ENCODE measurements around the gene HEG1.
A peak's percentile ranks its signal among the peaks of the same experiment; 100 is the strongest.

The HEG1 gene

DNA sequence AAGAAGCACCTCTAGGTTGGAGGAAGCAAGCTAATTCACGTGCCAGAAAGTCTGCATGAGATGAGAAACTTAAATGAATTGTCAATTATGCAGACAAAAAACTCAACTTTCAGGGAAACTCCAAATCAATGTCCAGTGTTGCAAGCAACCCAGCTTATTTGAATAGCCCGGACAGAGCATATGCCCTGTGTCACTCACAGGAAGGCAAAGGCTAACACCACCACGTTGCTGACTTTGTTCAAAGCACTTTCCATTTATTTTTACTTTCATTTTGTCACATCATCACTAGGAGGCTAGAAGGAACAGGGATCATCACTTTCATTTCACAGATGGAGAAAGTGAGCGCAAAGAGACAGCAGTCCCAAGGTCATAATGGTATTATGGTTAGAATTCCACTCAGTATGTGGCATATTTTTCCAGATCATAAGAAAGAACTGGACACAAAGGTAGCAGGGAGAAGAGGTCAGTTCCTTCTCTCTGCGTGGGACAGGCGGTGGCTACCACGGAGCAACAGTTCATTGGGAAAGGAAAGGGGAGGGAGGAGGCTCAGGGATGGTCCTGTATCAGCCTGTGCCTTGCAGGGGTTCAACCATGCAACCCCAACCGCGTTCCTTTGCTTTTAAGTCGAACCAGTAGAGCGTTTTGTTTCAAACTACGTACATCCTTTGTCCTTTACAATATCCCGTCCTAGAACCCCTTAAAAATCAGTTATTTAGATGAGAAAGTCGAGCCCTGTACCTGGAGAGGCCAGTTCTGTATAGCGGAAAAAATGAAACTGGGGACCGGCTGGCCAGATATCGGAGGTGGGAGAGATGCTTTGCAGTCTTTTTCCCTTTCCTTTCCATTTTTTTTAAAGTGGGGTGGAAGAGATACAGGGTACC is 1.1 kb downstream of the HEG1 start:
- DNase-seq (ENCODE audit: insufficient read length, low spot score) = no peak
- FAIRE-seq = no peak
- TF ChIP-seq, protein P1, sequence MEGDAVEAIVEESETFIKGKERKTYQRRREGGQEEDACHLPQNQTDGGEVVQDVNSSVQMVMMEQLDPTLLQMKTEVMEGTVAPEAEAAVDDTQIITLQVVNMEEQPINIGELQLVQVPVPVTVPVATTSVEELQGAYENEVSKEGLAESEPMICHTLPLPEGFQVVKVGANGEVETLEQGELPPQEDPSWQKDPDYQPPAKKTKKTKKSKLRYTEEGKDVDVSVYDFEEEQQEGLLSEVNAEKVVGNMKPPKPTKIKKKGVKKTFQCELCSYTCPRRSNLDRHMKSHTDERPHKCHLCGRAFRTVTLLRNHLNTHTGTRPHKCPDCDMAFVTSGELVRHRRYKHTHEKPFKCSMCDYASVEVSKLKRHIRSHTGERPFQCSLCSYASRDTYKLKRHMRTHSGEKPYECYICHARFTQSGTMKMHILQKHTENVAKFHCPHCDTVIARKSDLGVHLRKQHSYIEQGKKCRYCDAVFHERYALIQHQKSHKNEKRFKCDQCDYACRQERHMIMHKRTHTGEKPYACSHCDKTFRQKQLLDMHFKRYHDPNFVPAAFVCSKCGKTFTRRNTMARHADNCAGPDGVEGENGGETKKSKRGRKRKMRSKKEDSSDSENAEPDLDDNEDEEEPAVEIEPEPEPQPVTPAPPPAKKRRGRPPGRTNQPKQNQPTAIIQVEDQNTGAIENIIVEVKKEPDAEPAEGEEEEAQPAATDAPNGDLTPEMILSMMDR (IDR thresholded peaks at IDR 0.05; ENCODE audit: insufficient read depth, missing control alignments) = no peak

DNA sequence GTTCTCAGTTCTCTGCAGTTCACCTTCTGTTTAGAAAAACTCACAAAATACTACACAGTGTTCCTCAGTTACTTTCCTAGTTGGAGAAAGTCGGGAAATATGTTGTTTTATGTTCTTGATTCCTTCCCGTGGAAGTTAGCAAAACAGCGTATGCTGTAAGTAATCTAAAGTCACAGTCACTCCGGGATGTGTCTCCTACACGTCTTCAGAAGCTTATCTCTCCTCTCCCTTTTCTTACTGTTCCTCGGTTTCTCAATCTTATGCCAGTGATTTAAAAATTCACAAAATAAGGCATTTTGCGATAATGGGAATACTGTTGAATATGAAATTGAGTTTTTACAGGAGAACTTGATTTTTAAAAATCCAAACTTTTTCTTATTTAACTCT is 1.7 kb downstream of the HEG1 start:
- no peak for FAIRE-seq
- TF ChIP-seq, protein P1 (IDR thresholded peaks at IDR 0.05; ENCODE audit: insufficient read depth, missing control alignments) = no peak
- DNase-seq (ENCODE audit: insufficient read length, low spot score) = no peak

DNA sequence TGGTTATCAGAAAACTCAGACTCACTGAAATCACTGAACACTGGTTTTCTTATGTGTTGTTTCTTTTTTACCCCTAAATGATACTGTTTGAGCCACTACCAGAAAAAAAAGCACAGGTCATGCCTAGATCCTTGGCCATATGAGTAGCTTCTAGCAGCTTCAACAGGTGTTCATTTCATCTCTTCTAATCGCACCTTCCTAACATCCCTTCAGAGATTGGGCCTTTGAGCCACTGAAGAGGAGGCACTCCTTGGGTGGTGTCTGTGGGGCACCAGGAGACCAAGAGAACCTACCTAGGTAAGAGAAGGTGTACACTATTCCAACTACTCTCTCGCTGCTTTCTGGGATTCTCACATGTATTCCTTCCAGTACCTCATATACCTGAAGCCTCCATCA is 2.5 kb downstream of the HEG1 start:
- TF ChIP-seq, protein P1 (IDR thresholded peaks at IDR 0.05; ENCODE audit: insufficient read depth, missing control alignments) = no peak
- FAIRE-seq (no peak), DNase-seq (ENCODE audit: insufficient read length, low spot score) (no peak)

DNA sequence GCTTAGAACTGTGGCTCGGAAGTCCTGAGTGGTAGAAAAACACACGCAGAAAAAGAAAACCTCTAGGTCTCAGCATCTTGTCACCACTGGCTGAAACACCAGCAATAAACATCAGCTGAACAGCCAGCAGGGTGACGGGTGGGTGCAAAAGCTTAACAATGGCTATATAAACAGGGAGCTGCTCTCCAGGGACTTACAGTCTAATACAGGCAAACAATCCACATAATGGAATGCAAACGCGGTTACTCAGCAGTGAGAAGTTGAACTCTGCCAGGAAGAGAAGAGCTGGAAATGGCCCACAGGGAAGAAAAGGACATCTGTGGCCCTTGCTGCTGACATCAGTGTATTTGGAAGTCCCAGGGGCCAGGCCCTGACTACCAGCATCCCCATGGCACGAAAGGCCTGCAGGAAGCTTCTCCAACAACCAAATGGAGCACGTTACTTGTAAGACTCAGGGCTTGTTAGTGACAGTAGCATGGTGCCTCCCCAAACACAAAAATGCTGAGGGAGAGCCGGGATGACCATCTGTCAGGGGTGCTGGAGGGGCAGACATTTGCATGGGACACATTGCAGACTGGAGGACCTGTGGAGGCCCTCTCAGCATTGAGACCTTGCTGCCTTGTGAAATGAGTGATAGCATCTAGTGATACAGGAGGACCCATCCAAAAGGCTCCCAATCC is 3.0 kb downstream of the HEG1 start:
- FAIRE-seq (no peak), DNase-seq (ENCODE audit: insufficient read length, low spot score) (peak; percentile 51)
- TF ChIP-seq, protein P1 (IDR thresholded peaks at IDR 0.05; ENCODE audit: insufficient read depth, missing control alignments) = no peak

DNA sequence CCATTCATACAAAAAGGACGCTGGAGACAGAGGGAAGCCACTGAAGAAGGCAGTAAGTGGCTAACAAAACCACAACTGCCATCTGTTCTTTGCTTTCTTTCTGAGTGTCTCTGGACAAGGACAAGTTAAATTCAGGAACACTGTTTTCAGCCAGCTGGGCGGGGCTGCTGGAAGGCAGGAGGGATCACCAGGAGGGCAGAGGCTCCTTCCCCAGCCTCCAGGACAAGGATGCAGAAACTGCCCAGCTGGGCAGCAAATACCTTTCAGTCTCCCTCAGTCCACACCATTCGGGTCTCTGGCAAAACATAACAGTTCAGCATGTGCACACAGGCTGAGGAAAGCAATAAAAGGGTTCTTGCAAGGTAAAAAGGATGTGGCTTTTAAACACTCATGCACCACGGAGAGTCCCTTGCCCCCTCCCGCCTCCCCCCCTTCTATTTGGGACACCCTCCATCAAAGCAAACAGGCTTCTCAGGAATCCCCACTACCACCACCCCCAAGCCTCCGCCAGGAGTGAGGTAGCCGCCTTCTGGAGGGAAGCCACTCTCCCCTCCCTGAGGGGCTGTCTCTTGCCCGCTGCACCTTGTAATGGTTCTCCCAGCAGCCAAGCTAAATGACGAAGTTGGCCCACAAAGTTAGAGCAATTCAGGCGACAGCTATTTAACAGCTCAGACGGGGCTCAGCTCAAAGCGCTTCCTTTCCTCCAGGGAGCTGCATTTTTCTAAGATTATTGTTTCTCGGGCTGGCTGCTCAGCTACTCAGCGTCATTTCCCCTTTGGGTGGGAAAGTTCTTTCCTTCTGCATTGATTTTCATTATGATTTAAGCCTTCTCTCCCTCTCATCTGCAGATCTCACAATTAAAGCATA is 3.8 kb downstream of the HEG1 start:
- FAIRE-seq (no peak), DNase-seq (ENCODE audit: insufficient read length, low spot score) (no peak)
- TF ChIP-seq, protein P1 (IDR thresholded peaks at IDR 0.05; ENCODE audit: insufficient read depth, missing control alignments) = no peak

DNA sequence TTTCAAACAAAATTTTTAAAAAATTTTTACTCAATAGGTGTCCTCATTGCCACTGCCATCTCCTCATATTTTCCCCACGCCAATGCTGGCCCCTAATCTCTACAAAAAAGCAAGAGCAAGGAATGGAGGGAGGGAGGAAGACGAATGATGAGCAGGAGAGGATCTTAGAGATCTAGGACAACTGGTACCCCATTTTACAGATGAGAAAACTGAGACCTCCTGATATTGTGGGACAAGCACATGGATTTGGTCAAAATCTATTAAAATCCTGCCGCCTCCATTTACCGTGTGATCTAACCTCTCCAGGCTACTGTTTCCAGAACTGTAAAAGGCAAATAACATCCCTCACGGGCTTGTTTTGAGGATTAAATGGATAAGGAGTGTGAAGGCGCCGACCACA is 4.6 kb downstream of the HEG1 start:
- TF ChIP-seq, protein P1 (IDR thresholded peaks at IDR 0.05; ENCODE audit: insufficient read depth, missing control alignments) = no peak
- DNase-seq (ENCODE audit: insufficient read length, low spot score) (no peak), FAIRE-seq (no peak)

Data from D721Med (cell line).